Measurements from ENCODE around the gene NOTCH4.

GRCh38 chr6:32194825-32195651, 28.8 kb downstream of the NOTCH4 start:
- TF ChIP-seq GATA3 (IDR thresholded peaks at IDR 0.05; ENCODE audit: low read depth, low read length) = no peak
- TF ChIP-seq GATA2 (IDR thresholded peaks at IDR 0.05; ENCODE audit: low read depth, low read length) = no peak
